IMR-90 (cell line): ENCODE measurements around the gene STEAP3.

Source experiments
- BHLHE40 ChIP-seq: fragments of 150-350 bp; IDR thresholded peaks from 2 replicates; pipeline ENCODE4 v1.6.1; 2016; ENCODE audit warnings: mild to moderate bottlenecking, low read depth, low read length
- CEBPB ChIP-seq: IDR thresholded peaks from 2 replicates; pipeline ENCODE4 v1.6.1; 2012; ENCODE audit warnings: low read depth, low read length, improper control_type of control experiment
- FOS ChIP-seq: fragments of 150-350 bp; IDR thresholded peaks from 2 replicates; pipeline ENCODE4 v1.6.1; 2016; ENCODE audit warnings: low read depth, low read length
- MAFK ChIP-seq: IDR thresholded peaks from 2 replicates; pipeline ENCODE4 v1.6.1; 2012; ENCODE audit warnings: low read depth, low read length, improper control_type of control experiment
- NFE2L2 ChIP-seq: fragments of 150-350 bp; IDR thresholded peaks from 2 replicates; pipeline ENCODE4 v1.6.1; 2016; ENCODE audit warnings: low read depth, mild to moderate bottlenecking, low read length
- POLR2A ChIP-seq: IDR thresholded peaks from 2 replicates; pipeline ENCODE4 v1.6.1; 2012; ENCODE audit warnings: mild to moderate bottlenecking, low read depth, low read length
- RAD21 ChIP-seq: IDR thresholded peaks from 2 replicates; pipeline ENCODE4 v1.6.1; 2012; ENCODE audit warnings: low read length, improper control_type of control experiment
- RCOR1 ChIP-seq: IDR thresholded peaks from 2 replicates; pipeline ENCODE4 v1.6.1; 2012; ENCODE audit warnings: mild to moderate bottlenecking, low read length, improper control_type of control experiment; ENCODE audit not compliant: insufficient replicate concordance
- RFX5 ChIP-seq: IDR thresholded peaks from 2 replicates; pipeline ENCODE4 v1.8.0; 2012; ENCODE audit warnings: low read depth, mild to moderate bottlenecking, low read length, moderate library complexity
- SMC3 ChIP-seq: fragments of 150-350 bp; IDR thresholded peaks from 2 replicates; pipeline ENCODE4 v1.6.1; 2016; ENCODE audit warnings: low read depth, mild to moderate bottlenecking, antibody characterized with exemption, low read length, moderate library complexity
- TF ChIP-seq, protein P1 (sequence below): conservative IDR thresholded peaks from 2 replicates; pipeline ENCODE4 v1.5.1; 2012; ENCODE audit warnings: mild to moderate bottlenecking, low read depth, low read length, improper control_type of control experiment
- TF ChIP-seq, protein P2 (sequence below): fragments of 150-350 bp; IDR thresholded peaks from 2 replicates; pipeline ENCODE4 v1.6.1; 2016; ENCODE audit warnings: low read depth, mild to moderate bottlenecking, low read length, moderate library complexity, borderline replicate concordance

DNA sequence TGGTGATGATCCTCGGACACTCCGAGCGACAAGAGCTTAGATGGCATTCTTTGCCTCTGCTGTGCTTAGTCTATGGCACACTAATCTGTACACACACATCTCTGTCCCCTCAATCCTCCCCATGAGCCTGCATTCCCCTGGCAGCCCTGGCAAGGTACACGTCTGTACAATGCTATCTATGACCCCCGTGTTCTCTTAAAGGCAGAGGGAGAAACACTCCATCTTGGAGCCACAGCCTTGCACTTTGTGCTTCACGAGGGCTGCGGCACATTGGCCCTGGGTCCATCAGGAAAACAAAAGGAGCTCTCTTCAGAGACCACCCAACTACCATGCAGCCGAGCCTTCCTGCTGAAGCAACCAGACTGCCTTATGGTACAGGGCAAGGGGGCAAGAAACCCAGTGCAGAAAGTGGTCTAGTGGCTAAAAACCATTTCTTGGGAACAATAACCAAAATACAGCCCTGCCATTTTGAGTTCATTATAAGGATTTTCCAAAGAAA is 42.5 kb downstream of the STEAP3 start:
- TF ChIP-seq MAFK (no peak), SMC3 (no peak), CEBPB (no peak), POLR2A (no peak), BHLHE40 (no peak), NFE2L2 (no peak), RFX5 (no peak), RAD21 (no peak), RCOR1 (no peak), FOS (no peak)
- TF ChIP-seq, protein P1, sequence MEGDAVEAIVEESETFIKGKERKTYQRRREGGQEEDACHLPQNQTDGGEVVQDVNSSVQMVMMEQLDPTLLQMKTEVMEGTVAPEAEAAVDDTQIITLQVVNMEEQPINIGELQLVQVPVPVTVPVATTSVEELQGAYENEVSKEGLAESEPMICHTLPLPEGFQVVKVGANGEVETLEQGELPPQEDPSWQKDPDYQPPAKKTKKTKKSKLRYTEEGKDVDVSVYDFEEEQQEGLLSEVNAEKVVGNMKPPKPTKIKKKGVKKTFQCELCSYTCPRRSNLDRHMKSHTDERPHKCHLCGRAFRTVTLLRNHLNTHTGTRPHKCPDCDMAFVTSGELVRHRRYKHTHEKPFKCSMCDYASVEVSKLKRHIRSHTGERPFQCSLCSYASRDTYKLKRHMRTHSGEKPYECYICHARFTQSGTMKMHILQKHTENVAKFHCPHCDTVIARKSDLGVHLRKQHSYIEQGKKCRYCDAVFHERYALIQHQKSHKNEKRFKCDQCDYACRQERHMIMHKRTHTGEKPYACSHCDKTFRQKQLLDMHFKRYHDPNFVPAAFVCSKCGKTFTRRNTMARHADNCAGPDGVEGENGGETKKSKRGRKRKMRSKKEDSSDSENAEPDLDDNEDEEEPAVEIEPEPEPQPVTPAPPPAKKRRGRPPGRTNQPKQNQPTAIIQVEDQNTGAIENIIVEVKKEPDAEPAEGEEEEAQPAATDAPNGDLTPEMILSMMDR, result no peak
- TF ChIP-seq, protein P2, sequence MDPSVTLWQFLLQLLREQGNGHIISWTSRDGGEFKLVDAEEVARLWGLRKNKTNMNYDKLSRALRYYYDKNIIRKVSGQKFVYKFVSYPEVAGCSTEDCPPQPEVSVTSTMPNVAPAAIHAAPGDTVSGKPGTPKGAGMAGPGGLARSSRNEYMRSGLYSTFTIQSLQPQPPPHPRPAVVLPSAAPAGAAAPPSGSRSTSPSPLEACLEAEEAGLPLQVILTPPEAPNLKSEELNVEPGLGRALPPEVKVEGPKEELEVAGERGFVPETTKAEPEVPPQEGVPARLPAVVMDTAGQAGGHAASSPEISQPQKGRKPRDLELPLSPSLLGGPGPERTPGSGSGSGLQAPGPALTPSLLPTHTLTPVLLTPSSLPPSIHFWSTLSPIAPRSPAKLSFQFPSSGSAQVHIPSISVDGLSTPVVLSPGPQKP, result no peak
